Measurements from ENCODE around the gene PSD4. TPM values are rescaled to one million over a fixed set of nuclear protein-coding genes. Genes with fewer than 3 reads are reported as not detected.

Gene PSD4
- total RNA-seq, 2 donors from 2014 or later: 13.1 to 16.9 TPM

GRCh38 chr2:113138428-113139322 lies 35.1 kb upstream of the PSD4 start:
- no peaks in the 10 kb centered on the region for H3K9me3 ChIP-seq
- H3K27me3 ChIP-seq (replicated peaks; ENCODE audit: insufficient read depth): no peaks in the 10 kb centered on the region
- H3K4me1 ChIP-seq (ENCODE audit: control insufficient read depth in 1 of 2, low read depth in 2 of 2): no peaks in the 10 kb centered on the region
- DNase-seq (ENCODE audit: low spot score): no peak
- ATAC-seq (ENCODE audit: insufficient number of reproducible peaks, low FRiP score, low read depth): no peak
- H3K27ac ChIP-seq: no peak overlapping the region
- peak; percentile 71 for TF ChIP-seq CTCF (IDR thresholded peaks at IDR 0.05)
- no peaks in the 10 kb centered on the region for H3K36me3 ChIP-seq
- no peak overlapping the region for H3K4me3 ChIP-seq

- no peak for ATAC-seq (ENCODE audit: insufficient number of reproducible peaks, low FRiP score, low read depth)
- H3K9me3 ChIP-seq: no peaks in the 10 kb centered on the region
- H3K27ac ChIP-seq: no peak overlapping the region
- DNase-seq (ENCODE audit: low spot score): no peak
- no peaks in the 10 kb centered on the region for H3K4me1 ChIP-seq (ENCODE audit: control insufficient read depth in 1 of 2, low read depth in 2 of 2)
- TF ChIP-seq CTCF (IDR thresholded peaks at IDR 0.05): no peak
- H3K27me3 ChIP-seq (replicated peaks; ENCODE audit: insufficient read depth): no peaks in the 10 kb centered on the region
- no peak overlapping the region for H3K4me3 ChIP-seq
- H3K36me3 ChIP-seq: no peaks in the 10 kb centered on the region
Measured at GRCh38 chr2:113141451-113141850, 32.3 kb upstream of the PSD4 start.

- DNase-seq (ENCODE audit: low spot score) (no peak), ATAC-seq (ENCODE audit: insufficient number of reproducible peaks, low FRiP score, low read depth) (no peak)
- no peak for TF ChIP-seq CTCF (IDR thresholded peaks at IDR 0.05)
- H3K36me3 ChIP-seq: no peaks in the 10 kb centered on the region
- H3K27ac ChIP-seq: no peak overlapping the region
- H3K9me3 ChIP-seq: no peaks in the 10 kb centered on the region
- H3K4me1 ChIP-seq (ENCODE audit: control insufficient read depth in 1 of 2, low read depth in 2 of 2): no peaks in the 10 kb centered on the region
- no peaks in the 10 kb centered on the region for H3K27me3 ChIP-seq (replicated peaks; ENCODE audit: insufficient read depth)
- H3K4me3 ChIP-seq: no peak overlapping the region
Measured at GRCh38 chr2:113142290-113142689, 31.5 kb upstream of the PSD4 start.

GRCh38 chr2:113144259-113144658 lies 29.5 kb upstream of the PSD4 start:
- no peaks in the 10 kb centered on the region for H3K36me3 ChIP-seq
- H3K4me1 ChIP-seq (ENCODE audit: control insufficient read depth in 1 of 2, low read depth in 2 of 2): no peaks in the 10 kb centered on the region
- H3K27me3 ChIP-seq (replicated peaks; ENCODE audit: insufficient read depth): no peaks in the 10 kb centered on the region
- DNase-seq (ENCODE audit: low spot score): no peak
- no peak overlapping the region for H3K27ac ChIP-seq
- no peak overlapping the region for H3K4me3 ChIP-seq
- no peak for ATAC-seq (ENCODE audit: insufficient number of reproducible peaks, low FRiP score, low read depth)
- no peaks in the 10 kb centered on the region for H3K9me3 ChIP-seq
- no peak for TF ChIP-seq CTCF (IDR thresholded peaks at IDR 0.05)

- no peak for DNase-seq (ENCODE audit: low spot score)
- no peak overlapping the region for H3K27ac ChIP-seq
Measured at GRCh38 chr2:113148606-113149552, 24.9 kb upstream of the PSD4 start.

More at GRCh38 chr2:113148606-113149552, 24.9 kb upstream of the PSD4 start:
- Histone ChIP-seq H3K4me3 (no peak overlapping the region), H3K9me3 (no peaks in the 10 kb centered on the region), H3K27me3 (replicated peaks; ENCODE audit: insufficient read depth) (no peaks in the 10 kb centered on the region), H3K4me1 (ENCODE audit: control insufficient read depth in 1 of 2, low read depth in 2 of 2) (no peaks in the 10 kb centered on the region), H3K36me3 (no peaks in the 10 kb centered on the region)
- no peak for ATAC-seq (ENCODE audit: insufficient number of reproducible peaks, low FRiP score, low read depth)
- TF ChIP-seq CTCF (IDR thresholded peaks at IDR 0.05): no peak
